ENCODE results near the gene ICAM2.

- TF ChIP-seq CTCF (IDR thresholded peaks at IDR 0.05) (peak; percentile 91 to 95 (median 94)), POLR2A (IDR thresholded peaks at IDR 0.05) (no peak), POLR2AphosphoS5 (IDR thresholded peaks at IDR 0.05) (no peak), EP300 (IDR thresholded peaks at IDR 0.05; ENCODE audit: low read depth) (no peak)
Measured at GRCh38 chr17:64025732-64026294, 5.4 kb upstream of the ICAM2 start.
